ENCODE measurements around the gene PIP5K1A. TPM values are rescaled to one million over a fixed set of nuclear protein-coding genes. Genes with fewer than 3 reads are reported as not detected.

Gene PIP5K1A
- total RNA-seq, 4 donors from 2014 or later: 27.7 to 67.6 (median 44.1) TPM

DNA sequence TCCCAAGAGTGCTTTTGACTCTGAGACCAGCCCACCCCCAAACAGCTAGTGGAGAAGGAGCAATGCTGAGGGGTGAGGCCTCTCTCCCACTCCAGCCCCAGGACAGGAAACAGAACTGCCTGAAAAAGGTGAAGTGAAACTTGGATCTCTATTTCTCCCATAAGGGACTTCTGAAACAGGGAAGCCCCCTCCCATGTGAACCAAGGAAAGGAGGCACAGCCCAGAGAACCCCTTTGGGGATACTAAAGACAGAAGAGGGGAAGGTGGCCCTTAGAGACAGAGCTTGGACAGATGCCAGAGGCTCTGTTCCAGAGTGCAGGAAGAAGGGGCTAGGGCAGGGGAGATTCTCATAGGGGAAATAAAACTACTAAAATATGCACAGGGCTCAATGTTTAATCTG lies 39.0 kb upstream of the PIP5K1A start:
- no peak for TF ChIP-seq POLR2A (IDR thresholded peaks at IDR 0.05)
- TF ChIP-seq, protein P1, sequence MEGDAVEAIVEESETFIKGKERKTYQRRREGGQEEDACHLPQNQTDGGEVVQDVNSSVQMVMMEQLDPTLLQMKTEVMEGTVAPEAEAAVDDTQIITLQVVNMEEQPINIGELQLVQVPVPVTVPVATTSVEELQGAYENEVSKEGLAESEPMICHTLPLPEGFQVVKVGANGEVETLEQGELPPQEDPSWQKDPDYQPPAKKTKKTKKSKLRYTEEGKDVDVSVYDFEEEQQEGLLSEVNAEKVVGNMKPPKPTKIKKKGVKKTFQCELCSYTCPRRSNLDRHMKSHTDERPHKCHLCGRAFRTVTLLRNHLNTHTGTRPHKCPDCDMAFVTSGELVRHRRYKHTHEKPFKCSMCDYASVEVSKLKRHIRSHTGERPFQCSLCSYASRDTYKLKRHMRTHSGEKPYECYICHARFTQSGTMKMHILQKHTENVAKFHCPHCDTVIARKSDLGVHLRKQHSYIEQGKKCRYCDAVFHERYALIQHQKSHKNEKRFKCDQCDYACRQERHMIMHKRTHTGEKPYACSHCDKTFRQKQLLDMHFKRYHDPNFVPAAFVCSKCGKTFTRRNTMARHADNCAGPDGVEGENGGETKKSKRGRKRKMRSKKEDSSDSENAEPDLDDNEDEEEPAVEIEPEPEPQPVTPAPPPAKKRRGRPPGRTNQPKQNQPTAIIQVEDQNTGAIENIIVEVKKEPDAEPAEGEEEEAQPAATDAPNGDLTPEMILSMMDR (IDR thresholded peaks at IDR 0.05): no peak
- no peak for DNase-seq (ENCODE audit: low spot score in 2 of 2)
- intact Hi-C loops (cut with DNase I; ENCODE audit: low total_unique reads): loop anchor here (5.0 to 10.0 kb wide), 2 partner anchors 55 to 137 kb away; no protein-coding TSS in a partner anchor
- no peak overlapping the region for H3K4me3 ChIP-seq (ENCODE audit: low read depth, poor library complexity, severe bottlenecking)

DNA sequence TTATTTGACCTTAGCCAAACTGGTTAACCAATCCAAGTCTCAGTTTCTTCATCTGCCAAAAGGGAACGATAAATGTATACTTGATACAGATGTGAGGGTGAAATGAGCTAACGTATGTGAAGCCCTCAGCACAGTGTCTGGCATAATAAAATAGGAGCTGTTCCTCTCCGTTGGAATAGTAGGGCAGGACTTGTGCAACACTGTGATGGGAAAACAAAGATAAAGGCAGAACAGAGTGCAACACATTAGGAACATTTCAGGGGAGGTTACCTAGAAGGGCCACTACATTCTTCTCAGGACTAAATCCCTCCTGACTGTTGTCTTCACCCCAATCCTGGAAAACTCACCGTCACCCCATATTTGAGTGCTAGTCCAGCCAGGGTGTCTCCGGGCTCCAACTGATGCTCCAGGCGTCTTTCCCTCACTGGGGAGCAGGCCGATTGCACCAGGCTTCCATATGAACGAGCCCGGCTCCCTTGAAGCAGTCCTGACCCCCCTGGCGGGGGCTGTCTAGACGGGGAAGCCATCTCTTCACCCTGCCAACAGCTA lies 33.5 kb upstream of the PIP5K1A start:
- WGBS, 2 donors: 21 to 23% methylated on average over 11 of the region's 11 CpGs
- no peak for DNase-seq (ENCODE audit: low spot score in 2 of 2)
- peak overlapping the region; percentile 44 for H3K4me3 ChIP-seq (ENCODE audit: low read depth, poor library complexity, severe bottlenecking)
- no peak for TF ChIP-seq POLR2A (IDR thresholded peaks at IDR 0.05)
- TF ChIP-seq, protein P1 (IDR thresholded peaks at IDR 0.05): no peak
- intact Hi-C loops (cut with DNase I; ENCODE audit: low total_unique reads): no loop called here

DNA sequence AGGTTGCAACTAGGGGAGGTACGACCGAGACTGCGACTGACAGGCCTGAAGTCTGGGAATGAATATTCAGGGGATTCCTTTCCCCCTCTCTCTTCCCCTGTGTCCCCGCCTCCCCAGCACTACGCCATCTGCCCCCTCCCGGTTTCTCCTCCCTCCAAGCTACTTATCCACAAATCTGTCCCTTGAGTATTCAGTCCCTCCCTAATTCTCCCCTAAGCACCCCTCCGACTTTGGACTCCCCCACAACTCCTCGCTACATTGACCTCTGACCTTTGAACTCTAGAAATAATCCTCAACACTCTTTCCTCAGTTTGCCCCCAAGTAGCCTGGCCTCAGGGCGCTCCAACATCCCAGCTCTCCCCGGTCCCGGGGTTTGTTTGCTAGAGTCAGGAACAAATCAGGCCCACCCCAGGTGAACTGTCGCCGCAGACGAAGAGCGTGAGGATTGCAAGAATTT lies 33.0 kb upstream of the PIP5K1A start:
- 6 to 8% methylated on average over 15 of the region's 15 CpGs for WGBS, 2 donors
- DNase-seq (ENCODE audit: low spot score in 2 of 2): peak; percentile 52 to 92
- H3K4me3 ChIP-seq (ENCODE audit: low read depth, poor library complexity, severe bottlenecking): peak overlapping the region; percentile 44
- intact Hi-C loops (cut with DNase I; ENCODE audit: low total_unique reads): no loop called here
- TF ChIP-seq, protein P1 (IDR thresholded peaks at IDR 0.05): no peak
- TF ChIP-seq POLR2A (IDR thresholded peaks at IDR 0.05): no peak

DNA sequence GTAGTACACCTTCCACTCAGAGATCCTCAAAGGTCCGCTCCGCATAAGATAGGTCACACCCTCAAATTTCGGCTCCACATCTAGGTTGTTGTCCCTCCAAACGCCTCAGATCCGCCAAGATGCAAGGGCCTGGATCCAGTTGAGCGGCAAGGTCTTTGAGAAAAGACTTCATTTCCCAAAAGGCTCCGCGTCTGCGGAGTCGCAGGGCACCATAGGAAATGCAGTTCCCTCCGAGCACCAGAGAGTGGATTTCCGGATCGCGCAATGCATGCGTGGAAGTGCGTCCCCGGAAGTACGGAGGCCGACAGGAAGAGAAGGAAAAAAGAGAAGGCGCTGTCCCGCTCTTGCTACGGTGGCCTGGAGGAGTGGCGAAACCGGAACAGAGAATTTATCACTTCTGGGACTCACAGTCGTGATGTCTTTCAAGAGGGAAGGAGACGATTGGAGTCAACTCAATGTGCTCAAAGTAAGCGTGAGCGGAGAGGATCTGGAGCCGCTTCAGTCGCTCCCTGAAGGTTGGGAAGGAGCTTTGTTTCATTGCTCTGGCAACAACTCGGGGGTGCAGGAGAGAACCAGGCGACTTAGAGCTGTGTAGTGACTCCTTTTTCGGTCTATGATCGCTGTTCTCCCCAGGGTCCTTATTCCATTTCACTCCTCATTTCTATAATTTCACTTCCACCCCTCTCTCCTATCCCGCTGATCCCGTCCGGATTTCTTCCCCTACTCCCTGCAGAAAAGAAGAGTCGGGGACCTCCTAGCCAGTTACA lies 32.4 kb upstream of the PIP5K1A start, which contains the start of the genes LYSMD1 and SCNM1:
LYSMD1 (minus strand) TSS at position 165 of the 767 bp plus-strand sequence. CDS start 644 bp downstream, outside the sequence.
SCNM1 (plus strand) TSS at position 407 of the 767 bp plus-strand sequence; CDS start at position 416, 9 bp downstream.
- TF ChIP-seq, protein P1 (IDR thresholded peaks at IDR 0.05): no peak
- TF ChIP-seq POLR2A (IDR thresholded peaks at IDR 0.05): no peak
- WGBS, 2 donors: 0 to 1% methylated on average over 38 of the region's 38 CpGs
- peak; percentile 98 to 99 for DNase-seq (ENCODE audit: low spot score in 2 of 2)
- H3K4me3 ChIP-seq (ENCODE audit: low read depth, poor library complexity, severe bottlenecking): peak within 1 kb of the TSS; percentile 65
- intact Hi-C loops (cut with DNase I; ENCODE audit: low total_unique reads): no loop called here

DNA sequence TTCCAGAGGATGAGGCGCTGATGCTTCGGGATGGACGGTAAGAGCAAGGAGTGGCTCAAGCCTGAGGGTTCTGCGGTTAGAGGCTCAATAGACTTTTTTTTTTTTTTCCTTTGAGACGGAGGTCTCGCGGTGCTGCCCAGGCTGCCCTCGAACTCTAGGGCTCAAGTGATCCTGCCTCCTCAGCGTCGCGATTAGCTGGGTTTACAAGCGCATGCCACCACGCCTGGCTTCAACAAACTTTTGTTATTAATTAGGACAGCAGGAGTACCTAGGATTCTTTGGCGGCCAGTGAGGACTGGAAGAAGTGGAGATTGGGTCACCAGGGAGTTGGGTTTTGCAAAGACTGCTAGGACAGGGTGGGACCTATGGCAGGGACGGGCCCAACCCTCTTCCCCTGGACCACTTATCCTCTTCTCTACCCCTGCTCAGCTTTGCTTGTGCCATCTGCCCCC lies 31.8 kb upstream of the PIP5K1A start:
- DNase-seq (ENCODE audit: low spot score in 2 of 2): no peak
- intact Hi-C loops (cut with DNase I; ENCODE audit: low total_unique reads): no loop called here
- TF ChIP-seq POLR2A (IDR thresholded peaks at IDR 0.05): no peak
- TF ChIP-seq, protein P1 (IDR thresholded peaks at IDR 0.05): no peak
- whole genome bisulfite sequencing, 2 donors: 2 to 4% methylated on average over 15 of the region's 15 CpGs
- H3K4me3 ChIP-seq (ENCODE audit: low read depth, poor library complexity, severe bottlenecking): peak overlapping the region; percentile 65
